IPS-15b (cell line): ENCODE measurements around the gene PDE7B.

Source experiments
- H3K27me3 ChIP-seq: one replicate; pipeline ENCODE4 v1.6.1; 2013; ENCODE audit warnings: low read length; ENCODE audit not compliant: control insufficient read depth, insufficient read depth
- H3K36me3 ChIP-seq: one replicate; pipeline ENCODE4 v1.6.1; 2013; ENCODE audit warnings: low read length; ENCODE audit not compliant: control insufficient read depth, insufficient read depth
- H3K4me1 ChIP-seq: one replicate; pipeline ENCODE4 v1.6.1; 2013; ENCODE audit warnings: mild to moderate bottlenecking, low read length; ENCODE audit not compliant: control insufficient read depth, insufficient read depth
- H3K4me3 ChIP-seq: one replicate; pipeline ENCODE4 v1.5.1; 2013; ENCODE audit warnings: low read depth, low read length
- H3K9ac ChIP-seq: one replicate; pipeline ENCODE4 v1.6.1; 2013; ENCODE audit warnings: low read depth, mild to moderate bottlenecking, low read length
- H3K9me3 ChIP-seq: one replicate; pipeline ENCODE4 v1.6.1; 2013; ENCODE audit warnings: mild to moderate bottlenecking, low read length; ENCODE audit not compliant: control insufficient read depth, insufficient read depth

Gene PDE7B

GRCh38 chr6:135823851-135824250 is 27.6 kb upstream of the PDE7B start:
- H3K27me3 ChIP-seq = no peaks in the 10 kb centered on the region
- H3K9ac ChIP-seq = no peak overlapping the region

GRCh38 chr6:135826236-135826804 is 25.2 kb upstream of the PDE7B start:
- Histone ChIP-seq H3K36me3 (no peaks in the 10 kb centered on the region), H3K27me3 (no peaks in the 10 kb centered on the region), H3K4me1 (peaks cover 5% of the 10 kb centered on the region), H3K4me3 (no peak overlapping the region), H3K9ac (no peak overlapping the region), H3K9me3 (no peaks in the 10 kb centered on the region)

More at GRCh38 chr6:135823851-135824250, 27.6 kb upstream of the PDE7B start:
- Histone ChIP-seq H3K4me1 (peaks cover 5% of the 10 kb centered on the region), H3K36me3 (no peaks in the 10 kb centered on the region), H3K9me3 (no peaks in the 10 kb centered on the region), H3K4me3 (no peak overlapping the region)

- Histone ChIP-seq H3K36me3 (no peaks in the 10 kb centered on the region), H3K27me3 (no peaks in the 10 kb centered on the region), H3K4me3 (no peak overlapping the region), H3K4me1 (peaks cover 5% of the 10 kb centered on the region), H3K9me3 (no peaks in the 10 kb centered on the region), H3K9ac (no peak overlapping the region)
Observed at GRCh38 chr6:135828021-135828420, 23.5 kb upstream of the PDE7B start.

- no peak overlapping the region for H3K4me3 ChIP-seq
- no peaks in the 10 kb centered on the region for H3K36me3 ChIP-seq
- no peak overlapping the region for H3K9ac ChIP-seq
- no peaks in the 10 kb centered on the region for H3K27me3 ChIP-seq
- H3K9me3 ChIP-seq = no peaks in the 10 kb centered on the region
- H3K4me1 ChIP-seq = peaks cover 5% of the 10 kb centered on the region
Observed at GRCh38 chr6:135830452-135830881, 21.0 kb upstream of the PDE7B start.

- Histone ChIP-seq H3K4me3 (no peak overlapping the region), H3K9me3 (no peaks in the 10 kb centered on the region), H3K36me3 (no peaks in the 10 kb centered on the region), H3K27me3 (no peaks in the 10 kb centered on the region), H3K9ac (no peak overlapping the region), H3K4me1 (peaks cover 4% of the 10 kb centered on the region)
Observed at GRCh38 chr6:135831016-135831415, 20.5 kb upstream of the PDE7B start.

GRCh38 chr6:135832166-135832565 is 19.3 kb upstream of the PDE7B start:
- no peaks in the 10 kb centered on the region for H3K9me3 ChIP-seq

GRCh38 chr6:135833771-135834170 is 17.7 kb upstream of the PDE7B start:
- Histone ChIP-seq H3K4me3 (no peak overlapping the region), H3K9me3 (no peaks in the 10 kb centered on the region), H3K4me1 (no peaks in the 10 kb centered on the region), H3K9ac (no peak overlapping the region), H3K27me3 (no peaks in the 10 kb centered on the region), H3K36me3 (no peaks in the 10 kb centered on the region)

More at GRCh38 chr6:135832166-135832565, 19.3 kb upstream of the PDE7B start:
- Histone ChIP-seq H3K4me3 (no peak overlapping the region), H3K9ac (no peak overlapping the region), H3K4me1 (no peaks in the 10 kb centered on the region), H3K36me3 (no peaks in the 10 kb centered on the region), H3K27me3 (no peaks in the 10 kb centered on the region)

- Histone ChIP-seq H3K4me1 (no peaks in the 10 kb centered on the region), H3K36me3 (no peaks in the 10 kb centered on the region), H3K9ac (no peak overlapping the region), H3K27me3 (no peaks in the 10 kb centered on the region), H3K4me3 (no peak overlapping the region), H3K9me3 (no peaks in the 10 kb centered on the region)
Observed at GRCh38 chr6:135837735-135838449, 13.6 kb upstream of the PDE7B start.

GRCh38 chr6:135839121-135839520 is 12.4 kb upstream of the PDE7B start:
- no peak overlapping the region for H3K9ac ChIP-seq
- no peak overlapping the region for H3K4me3 ChIP-seq
- no peaks in the 10 kb centered on the region for H3K27me3 ChIP-seq
- H3K9me3 ChIP-seq = no peaks in the 10 kb centered on the region
- no peaks in the 10 kb centered on the region for H3K36me3 ChIP-seq
- H3K4me1 ChIP-seq = no peaks in the 10 kb centered on the region

- H3K36me3 ChIP-seq = no peaks in the 10 kb centered on the region
- H3K27me3 ChIP-seq = no peaks in the 10 kb centered on the region
- H3K4me3 ChIP-seq = no peak overlapping the region
- H3K4me1 ChIP-seq = no peaks in the 10 kb centered on the region
- H3K9ac ChIP-seq = no peak overlapping the region
- no peaks in the 10 kb centered on the region for H3K9me3 ChIP-seq
Observed at GRCh38 chr6:135842618-135843392, 8.7 kb upstream of the PDE7B start.

- H3K4me1 ChIP-seq = no peaks in the 10 kb centered on the region
- H3K27me3 ChIP-seq = no peaks in the 10 kb centered on the region
- no peak overlapping the region for H3K9ac ChIP-seq
- no peaks in the 10 kb centered on the region for H3K9me3 ChIP-seq
- no peak overlapping the region for H3K4me3 ChIP-seq
- no peaks in the 10 kb centered on the region for H3K36me3 ChIP-seq
Observed at GRCh38 chr6:135850882-135851281, 619 bp upstream of the PDE7B start.

GRCh38 chr6:135852746-135853145 is 1.2 kb downstream of the PDE7B start:
- Histone ChIP-seq H3K4me1 (no peaks in the 10 kb centered on the region), H3K36me3 (no peaks in the 10 kb centered on the region), H3K27me3 (no peaks in the 10 kb centered on the region), H3K9me3 (no peaks in the 10 kb centered on the region), H3K9ac (no peak overlapping the region), H3K4me3 (no peak overlapping the region)
